Fibroblast of the aortic adventitia (primary cell): Measurements from ENCODE around the gene EMC9. TPM values are rescaled to one million over a fixed set of nuclear protein-coding genes. Genes with fewer than 3 reads are reported as not detected.

Experiments used
- DNase-seq: peaks from one replicate; pipeline ENCODE4 v3.0.0-alpha.2; 2010; ENCODE audit warnings: low read depth
- H3K4me3 ChIP-seq: 2 replicates; pipeline ENCODE4 v1.5.1; 2011; ENCODE audit warnings: low read depth, mild to moderate bottlenecking, control low read depth, low read length, moderate library complexity
- total RNA-seq: library from RNA; depleted of rRNA; stranded (reverse); fragments of >200 nt; gene quantifications from 2 replicates; pipeline ENCODE4 v1.2.3, GENCODE V29; 2012; ENCODE audit warnings: low replicate concordance
- TF ChIP-seq, protein P1 (sequence below): IDR thresholded peaks from 2 replicates; pipeline ENCODE4 v1.5.1; 2011; ENCODE audit warnings: mild to moderate bottlenecking, low read length, control low read depth, inconsistent platforms; ENCODE audit not compliant: insufficient read depth

The EMC9 gene
- total RNA-seq, 1 donor, result 11.9 TPM

- DNase-seq, result peak; percentile 77
- peak within 1 kb of the TSS; percentile 87 for H3K4me3 ChIP-seq
- TF ChIP-seq, protein P1, sequence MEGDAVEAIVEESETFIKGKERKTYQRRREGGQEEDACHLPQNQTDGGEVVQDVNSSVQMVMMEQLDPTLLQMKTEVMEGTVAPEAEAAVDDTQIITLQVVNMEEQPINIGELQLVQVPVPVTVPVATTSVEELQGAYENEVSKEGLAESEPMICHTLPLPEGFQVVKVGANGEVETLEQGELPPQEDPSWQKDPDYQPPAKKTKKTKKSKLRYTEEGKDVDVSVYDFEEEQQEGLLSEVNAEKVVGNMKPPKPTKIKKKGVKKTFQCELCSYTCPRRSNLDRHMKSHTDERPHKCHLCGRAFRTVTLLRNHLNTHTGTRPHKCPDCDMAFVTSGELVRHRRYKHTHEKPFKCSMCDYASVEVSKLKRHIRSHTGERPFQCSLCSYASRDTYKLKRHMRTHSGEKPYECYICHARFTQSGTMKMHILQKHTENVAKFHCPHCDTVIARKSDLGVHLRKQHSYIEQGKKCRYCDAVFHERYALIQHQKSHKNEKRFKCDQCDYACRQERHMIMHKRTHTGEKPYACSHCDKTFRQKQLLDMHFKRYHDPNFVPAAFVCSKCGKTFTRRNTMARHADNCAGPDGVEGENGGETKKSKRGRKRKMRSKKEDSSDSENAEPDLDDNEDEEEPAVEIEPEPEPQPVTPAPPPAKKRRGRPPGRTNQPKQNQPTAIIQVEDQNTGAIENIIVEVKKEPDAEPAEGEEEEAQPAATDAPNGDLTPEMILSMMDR, result no peak
These were observed 5.3 kb downstream of the EMC9 start, which contains the start of gene PSME1 for GRCh38 chr14:24135834-24136683. PSME1 (plus strand) TSS chr14:24136194; CDS start chr14:24136263, 69 bp downstream.

- H3K4me3 ChIP-seq, result peak overlapping the region; percentile 87
- TF ChIP-seq, protein P1, result no peak
- DNase-seq, result no peak
These were observed 5.9 kb downstream of the EMC9 start for GRCh38 chr14:24135584-24135833.

DNA sequence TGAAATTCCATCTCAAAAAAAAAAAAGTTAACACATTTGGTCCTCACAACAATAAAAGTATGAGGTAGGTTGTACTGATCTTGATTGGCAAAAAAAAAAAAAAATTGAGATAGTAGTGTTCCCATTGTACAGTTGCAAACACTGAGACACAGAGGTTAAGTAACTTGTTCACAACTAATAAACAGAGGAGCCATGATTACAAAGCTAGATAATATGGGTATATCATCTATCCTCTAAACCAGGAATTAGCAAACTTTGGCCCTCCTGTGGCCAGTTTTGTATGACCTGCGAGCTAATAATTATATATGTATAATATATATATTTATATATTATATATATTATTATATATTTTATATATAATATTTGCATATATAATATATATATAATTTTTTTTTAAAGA lies 7.7 kb downstream of the EMC9 start:
- H3K4me3 ChIP-seq, result no peak overlapping the region
- TF ChIP-seq, protein P1, result no peak
- no peak for DNase-seq

DNA sequence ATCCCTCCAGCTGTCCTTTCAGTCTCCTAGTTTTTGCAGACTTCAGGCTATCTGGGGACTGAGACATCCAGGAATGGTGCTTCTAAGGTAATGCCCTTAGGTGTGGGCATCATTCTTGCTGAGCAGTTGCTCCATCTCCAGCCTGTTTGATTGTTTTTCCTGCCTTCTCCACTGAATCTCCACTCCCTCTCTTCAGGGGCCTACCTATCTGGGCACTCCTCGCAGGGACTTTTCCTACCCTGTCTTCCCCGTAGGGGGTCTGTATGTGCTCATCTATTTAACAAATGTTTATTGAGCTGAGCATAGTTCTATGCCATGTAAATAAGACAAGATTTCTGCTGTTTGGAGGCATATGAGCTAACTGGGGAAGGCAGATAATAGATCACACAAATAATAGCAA lies 8.4 kb downstream of the EMC9 start:
- no peak overlapping the region for H3K4me3 ChIP-seq
- TF ChIP-seq, protein P1, result no peak
- DNase-seq, result no peak

DNA sequence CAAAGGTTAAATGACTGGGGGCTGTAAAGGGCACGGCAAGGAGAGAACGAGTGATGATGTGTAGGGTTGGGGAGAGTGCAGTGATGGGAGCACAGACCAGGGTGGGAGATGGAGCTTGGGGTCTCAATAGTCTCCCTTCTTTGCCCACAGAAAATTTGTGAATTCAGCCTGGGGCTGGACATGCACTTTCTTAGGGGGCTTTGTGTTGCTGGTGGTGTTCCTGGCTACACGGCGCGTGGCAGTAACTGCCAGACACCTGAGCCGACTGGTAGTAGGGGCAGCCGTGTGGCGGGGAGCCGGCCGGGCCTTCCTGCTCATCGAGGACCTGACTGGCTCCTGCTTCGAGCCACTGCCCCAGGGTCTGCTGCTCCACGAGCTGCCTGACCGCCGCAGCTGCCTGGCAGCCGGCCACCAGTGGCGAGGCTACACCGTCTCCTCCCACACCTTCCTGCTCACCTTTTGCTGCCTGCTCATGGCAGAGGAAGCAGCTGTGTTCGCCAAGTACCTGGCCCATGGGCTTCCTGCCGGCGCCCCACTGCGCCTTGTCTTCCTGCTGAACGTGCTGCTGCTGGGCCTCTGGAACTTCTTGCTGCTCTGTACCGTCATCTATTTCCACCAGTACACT lies 9.2 kb downstream of the EMC9 start:
- DNase-seq, result no peak
- H3K4me3 ChIP-seq, result no peak overlapping the region
- TF ChIP-seq, protein P1, result no peak

DNA sequence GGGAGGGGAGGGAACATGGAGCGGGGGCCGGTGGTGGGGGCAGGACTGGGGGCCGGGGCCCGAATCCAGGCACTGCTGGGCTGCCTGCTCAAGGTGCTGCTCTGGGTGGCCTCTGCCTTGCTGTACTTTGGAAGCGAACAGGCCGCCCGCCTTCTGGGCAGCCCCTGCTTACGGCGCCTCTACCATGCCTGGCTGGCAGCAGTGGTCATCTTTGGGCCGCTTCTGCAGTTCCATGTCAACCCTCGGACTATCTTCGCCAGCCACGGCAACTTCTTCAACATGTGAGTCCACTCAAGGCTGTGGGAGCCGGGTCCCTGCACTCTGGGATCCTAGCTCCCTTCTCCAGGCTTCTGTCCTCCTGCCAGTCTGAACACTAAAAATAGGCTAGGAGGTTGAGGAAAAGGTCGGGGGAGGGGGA lies 9.8 kb downstream of the EMC9 start:
- H3K4me3 ChIP-seq, result no peak overlapping the region
- TF ChIP-seq, protein P1, result no peak
- DNase-seq, result no peak
